Left ventricle myocardium inferior (tissue), 1 donor: Measurements from ENCODE around the gene NSMCE1. TPM values are rescaled to one million over a fixed set of nuclear protein-coding genes. Genes with fewer than 3 reads are reported as not detected.

Source experiments
- DNase-seq: peaks from one replicate; pipeline ENCODE4 v3.0.0-alpha.2; 2020
- H3K27ac ChIP-seq: fragments of 200-600 bp; replicated peaks from 2 replicates; pipeline ENCODE4 v1.8.0; 2021
- H3K27me3 ChIP-seq: fragments of 200-600 bp; 2 replicates; pipeline ENCODE4 v1.8.0; 2021; ENCODE audit warnings: low read depth
- H3K36me3 ChIP-seq: fragments of 200-600 bp; 2 replicates; pipeline ENCODE4 v1.8.0; 2021
- H3K4me1 ChIP-seq: fragments of 200-600 bp; 2 replicates; pipeline ENCODE4 v1.8.0; 2021
- H3K4me3 ChIP-seq: fragments of 200-600 bp; 2 replicates; pipeline ENCODE4 v1.8.0; 2021; ENCODE audit warnings: mild to moderate bottlenecking, moderate library complexity
- H3K9me3 ChIP-seq: fragments of 200-600 bp; replicated peaks from 2 replicates; pipeline ENCODE4 v1.8.0; 2021
- CTCF ChIP-seq: fragments of 200-600 bp; IDR thresholded peaks from 2 replicates; pipeline ENCODE4 v1.8.0; 2021; ENCODE audit warnings: antibody characterized with exemption, mild to moderate bottlenecking, borderline replicate concordance
- intact Hi-C: fragments of 100-400 bp; cut with micrococcal nuclease; formaldehyde crosslinking; loops from one replicate; pipeline ENCODE4 v1.11.0; 2022
- total RNA-seq: library from RNA; stranded (reverse); fragmentation: NEBNext Ultra II Directional; extraction: Animal tissue kit (Norgen Biotek cat#: 25700); gene quantifications from one replicate; pipeline ENCODE4 v1.2.1, GENCODE V29; 2021
- donor health status: DM: no; HTN: yes; CAD: no; lungs with severe emphysema.

Gene NSMCE1
- total RNA-seq, 1 donor from 2014 or later, result 38.6 TPM

- intact Hi-C loops, result no loop called here
- Histone ChIP-seq H3K4me1 (peaks cover 57% of the 10 kb centered on the region), H3K36me3 (peaks cover 31% of the 10 kb centered on the region)
Observed at GRCh38 chr16:27232061-27232900, 36.3 kb downstream of the NSMCE1 start.

GRCh38 chr16:27231692-27232060, 36.9 kb downstream of the NSMCE1 start:
- Histone ChIP-seq H3K27ac (no peak overlapping the region), H3K4me3 (no peak overlapping the region), H3K4me1 (peaks cover 54% of the 10 kb centered on the region), H3K9me3 (no peaks in the 10 kb centered on the region), H3K36me3 (peaks cover 31% of the 10 kb centered on the region), H3K27me3 (no peaks in the 10 kb centered on the region)
- intact Hi-C loops, result no loop called here
- no peak for TF ChIP-seq CTCF
- DNase-seq, result no peak

More at GRCh38 chr16:27232061-27232900, 36.3 kb downstream of the NSMCE1 start:
- Histone ChIP-seq H3K27me3 (no peaks in the 10 kb centered on the region), H3K4me3 (no peak overlapping the region), H3K9me3 (no peaks in the 10 kb centered on the region), H3K27ac (no peak overlapping the region)
- TF ChIP-seq CTCF, result no peak
- DNase-seq, result no peak

GRCh38 chr16:27230562-27231001, 38.0 kb downstream of the NSMCE1 start:
- Histone ChIP-seq H3K4me3 (no peak overlapping the region), H3K4me1 (peaks cover 43% of the 10 kb centered on the region), H3K27ac (no peak overlapping the region), H3K36me3 (peaks cover 37% of the 10 kb centered on the region), H3K27me3 (no peaks in the 10 kb centered on the region), H3K9me3 (no peaks in the 10 kb centered on the region)
- intact Hi-C loops, result no loop called here
- no peak for DNase-seq
- no peak for TF ChIP-seq CTCF

- intact Hi-C loops, result no loop called here
- no peak for TF ChIP-seq CTCF
- H3K4me1 ChIP-seq, result peaks cover 37% of the 10 kb centered on the region
- no peaks in the 10 kb centered on the region for H3K9me3 ChIP-seq
- H3K36me3 ChIP-seq, result peaks cover 39% of the 10 kb centered on the region
- DNase-seq, result no peak
- no peak overlapping the region for H3K4me3 ChIP-seq
- no peak overlapping the region for H3K27ac ChIP-seq
- H3K27me3 ChIP-seq, result no peaks in the 10 kb centered on the region
Observed at GRCh38 chr16:27229891-27230470, 38.6 kb downstream of the NSMCE1 start.

- peak; percentile 58 for DNase-seq
- no peak overlapping the region for H3K27ac ChIP-seq
Observed at GRCh38 chr16:27228621-27229501, 39.7 kb downstream of the NSMCE1 start.

More at GRCh38 chr16:27228621-27229501, 39.7 kb downstream of the NSMCE1 start:
- peaks cover 43% of the 10 kb centered on the region for H3K36me3 ChIP-seq
- H3K27me3 ChIP-seq, result no peaks in the 10 kb centered on the region
- intact Hi-C loops, result no loop called here
- peak; percentile 20 for TF ChIP-seq CTCF
- H3K4me3 ChIP-seq, result no peak overlapping the region
- peaks cover 30% of the 10 kb centered on the region for H3K4me1 ChIP-seq
- H3K9me3 ChIP-seq, result no peaks in the 10 kb centered on the region
